K562 (cell line): ENCODE data around the gene SCAPER. TPM values are rescaled to one million over a fixed set of nuclear protein-coding genes. Genes with fewer than 3 reads are reported as not detected.

Source experiments
- ATAC-seq: fragments of 200-7000 bp; cut with Tn5 transposase; 3 replicates; pipeline ENCODE4 v1.9.1; 2020; ENCODE audit warnings: moderate library complexity
- BruUV-seq: library from RNA; stranded (reverse); fragments of 400-500 nt; replicated peaks from 2 replicates; lab custom pipeline; 2021; lab: Mats Ljungman, UMichigan
- CTCF ChIA-PET: fragments of 300-600 bp; formaldehyde crosslinking; extraction: SDS; loops from one replicate; lab custom pipeline; 2021; ENCODE audit warnings: low intra/inter-chr PET ratio; lab: Yijun Ruan, JAX
- POLR2A ChIA-PET: fragments of 300-600, 350-650 bp; sonication (Branson Sonifier 250); formaldehyde crosslinking; extraction: SDS; loops from one replicate; lab custom pipeline; 2021; ENCODE audit warnings: antibody characterized with exemption, inconsistent platforms; lab: Yijun Ruan, JAX
- DNase-seq, 4 experiments: peaks; one replicate each; pipeline versions ENCODE4 v3.0.0 to v3.0.0-alpha.2; 2011 to 2018; ENCODE audit warnings: low spot score in 3 of 4, mixed read lengths in 3 of 4; ENCODE audit errors: extremely low read depth in 1 of 4
- FAIRE-seq: peaks from 2 replicates; lab custom pipeline; 2011; peaks lifted over from hg19 to GRCh38; lab: Jason Lieb, UNC
- H2AFZ ChIP-seq: 2 replicates; pipeline ENCODE4 v1.6.0; 2011; ENCODE audit warnings: low read depth, low read length, control low read depth, inconsistent platforms
- H3K27ac ChIP-seq: fragments of 200-600 bp; 3 replicates; pipeline ENCODE4 v1.8.0; 2011; ENCODE audit warnings: low read depth, mild to moderate bottlenecking, control low read depth, inconsistent platforms, low read length, moderate library complexity, mixed read lengths; ENCODE audit errors: extremely low read depth
- H3K27me3 ChIP-seq, 2 experiments: fragments of 300-600 bp in 1 of 2; 2 replicates in 1 of 2; 3 replicates in 1 of 2; pipeline versions ENCODE4 v1.6.0 to v1.8.0; 2011; ENCODE audit warnings: inconsistent platforms in 2 of 2, low read length in 2 of 2, mild to moderate bottlenecking in 1 of 2, mixed read lengths in 1 of 2, moderate library complexity in 1 of 2; ENCODE audit not compliant: control insufficient read depth in 2 of 2, insufficient read depth in 2 of 2
- H3K36me3 ChIP-seq: fragments of 300-600 bp; 3 replicates; pipeline ENCODE4 v1.8.0; 2011; ENCODE audit warnings: mild to moderate bottlenecking, low read length, inconsistent platforms; ENCODE audit not compliant: control insufficient read depth, insufficient read depth
- H3K4me1 ChIP-seq, 2 experiments: fragments of 200-600 bp in 1 of 2; replicated peaks in 1 of 2; 2 replicates in 1 of 2; 3 replicates in 1 of 2; pipeline versions ENCODE4 v1.5.1 to v1.8.0; 2011; ENCODE audit warnings: inconsistent platforms in 2 of 2, low read length in 2 of 2, mild to moderate bottlenecking in 1 of 2, mixed read lengths in 1 of 2, moderate library complexity in 1 of 2; ENCODE audit not compliant: control insufficient read depth in 2 of 2, insufficient read depth in 2 of 2
- H3K4me2 ChIP-seq: 2 replicates; pipeline ENCODE4 v1.6.1; 2011; ENCODE audit warnings: low read length, control low read depth, inconsistent platforms, mixed read lengths; ENCODE audit not compliant: insufficient read depth
- H3K4me3 ChIP-seq: fragments of 200-600 bp; sonication (generic), shearing (Covaris generic); 2 replicates; pipeline ENCODE4 v1.5.1; 2016; ENCODE audit warnings: control low read depth, inconsistent platforms
- H3K79me2 ChIP-seq: fragments of 200-600 bp; 3 replicates; pipeline ENCODE4 v1.8.0; 2011; ENCODE audit warnings: low read length, inconsistent platforms; ENCODE audit not compliant: control insufficient read depth, insufficient read depth
- H3K9ac ChIP-seq, 2 experiments: 2 replicates each; pipeline versions ENCODE4 v1.6.0 to v1.6.1; 2011; ENCODE audit warnings: low read depth in 2 of 2, low read length in 2 of 2, control low read depth in 1 of 2, inconsistent platforms in 1 of 2, mild to moderate bottlenecking in 1 of 2, mixed read lengths in 1 of 2; ENCODE audit not compliant: insufficient read depth in 1 of 2
- H3K9me1 ChIP-seq: one replicate; pipeline ENCODE4 v1.6.0; 2011; ENCODE audit warnings: inconsistent platforms, mild to moderate bottlenecking, low read length, moderate library complexity; ENCODE audit not compliant: control insufficient read depth, insufficient read depth
- H3K9me3 ChIP-seq: replicated peaks from 2 replicates; pipeline ENCODE4 v1.5.1; 2011; ENCODE audit warnings: low read depth, low read length, inconsistent platforms; ENCODE audit not compliant: control insufficient read depth, insufficient read depth
- H4K20me1 ChIP-seq: replicated peaks from 2 replicates; pipeline ENCODE4 v1.6.1; 2011; ENCODE audit warnings: low read length, inconsistent platforms, mixed read lengths; ENCODE audit not compliant: control insufficient read depth, insufficient read depth
- CREB3L1 ChIP-seq: fragments of 450-650 bp; IDR thresholded peaks from 2 replicates; pipeline ENCODE4 v1.6.1; 2014; ENCODE audit warnings: low read depth, mild to moderate bottlenecking, moderate library complexity, borderline replicate concordance
- CSDE1 ChIP-seq, 2 experiments: fragments of 450-650 bp; IDR thresholded peaks; 2 replicates each; pipeline ENCODE4 v1.6.1; 2016; ENCODE audit warnings: mild to moderate bottlenecking in 1 of 2
- IFI16 ChIP-seq: fragments of 250-450 bp; sonication (Bioruptor Pico); IDR thresholded peaks from 2 replicates; pipeline ENCODE4 v2.1.2; 2022; ENCODE audit warnings: mild to moderate bottlenecking, inconsistent platforms
- RBM14 ChIP-seq: fragments of 200-400 bp; formaldehyde crosslinking; IDR thresholded peaks from 2 replicates; pipeline ENCODE4 v1.6.1; 2018; ENCODE audit warnings: low read depth, mild to moderate bottlenecking, low read length, moderate library complexity, borderline replicate concordance; ENCODE audit not compliant: insufficient read depth
- SIN3A ChIP-seq, 2 experiments: fragments of 150-350 bp in 1 of 2; IDR thresholded peaks; 2 replicates each; pipeline ENCODE4 v1.6.1; 2011 to 2016; ENCODE audit warnings: borderline replicate concordance in 2 of 2, low read depth in 2 of 2, low read length in 2 of 2, mild to moderate bottlenecking in 2 of 2, moderate library complexity in 2 of 2; ENCODE audit not compliant: control insufficient read depth in 1 of 2
- THRB ChIP-seq: fragments of 450-650 bp; formaldehyde crosslinking; conservative IDR thresholded peaks from 2 replicates; pipeline ENCODE4 v1.4.0; 2022; ENCODE audit warnings: mild to moderate bottlenecking, missing genetic modification characterization
- ZBED1 ChIP-seq: IDR thresholded peaks from 2 replicates; pipeline ENCODE4 v1.6.1; 2014
- ZNF699 ChIP-seq: fragments of 250-450 bp; sonication (Bioruptor Pico); IDR thresholded peaks from 2 replicates; pipeline ENCODE4 v1.8.0; 2021; ENCODE audit warnings: mild to moderate bottlenecking, moderate library complexity; ENCODE audit not compliant: insufficient replicate concordance
- WGBS: fragments of 100-300 bp; shearing (Covaris generic); methylation state at CpG from one replicate; pipeline ENCODE4 v1.1.6; 2016; ENCODE audit warnings: low coverage, mixed read lengths; ENCODE audit not compliant: insufficient coverage; ENCODE audit errors: missing lambda C conversion rate; 5-methylcytosine and 5-hydroxymethylcytosine counted together
- in situ Hi-C: fragments of 300-500 bp; cut with MboI; formaldehyde crosslinking; loops from 4 replicates; pipeline ENCODE4 v1.15.0; 2018; ENCODE audit warnings: inconsistent platforms, mixed read lengths
- intact Hi-C: fragments of 100-400 bp; cut with micrococcal nuclease; formaldehyde crosslinking; loops from 2 replicates; pipeline ENCODE4 v1.14.2; 2022
- polyA plus RNA-seq, 8 experiments: library from polyadenylated mRNA; depleted of rRNA in 4 of 8; stranded (reverse) in 5 of 8; unstranded in 3 of 8; fragments of >200 nt; fragmentation: Nextera tagmentation in 2 of 8; fragmentation: Illumina TruSeq in 1 of 8; extraction: Ambion mirVana in 2 of 8; extraction: Trizol in 1 of 8; gene quantifications; 2 replicates each; pipeline versions ENCODE4 v1.2.1 to v1.2.3, GENCODE V29; 2011 to 2014; ENCODE audit warnings: inconsistent platforms in 1 of 8, missing spikeins in 1 of 8
- total RNA-seq, 7 experiments: library from RNA; depleted of rRNA in 6 of 7; stranded (reverse); fragments of >200 nt in 6 of 7; fragmentation: Illumina TruSeq in 2 of 7; extraction: Trizol in 2 of 7; gene quantifications; 2 replicates each; pipeline versions ENCODE4 v1.2.1 to v1.2.3, GENCODE V29; 2011 to 2021; ENCODE audit warnings: low replicate concordance in 1 of 7

SCAPER gene
- total and polyA plus RNA-seq, 9 of the 15 experiments (the other 6 are each of a cell fraction or from before 2014, with no cell fraction given): 1.3 to 5.7 (median 3.2) TPM

- no peaks in the 10 kb centered on the region; the same call in 1 of the 2 replicates for H3K9me3 ChIP-seq
- H3K9me1 ChIP-seq: no peaks in the 10 kb centered on the region
- peaks cover 0 to 14% of the 10 kb centered on the region in 2 experiments; a peak in 1 of 5 replicates for H3K4me1 ChIP-seq
- DNase-seq (no peak), FAIRE-seq (no peak), ATAC-seq (0 out of 3 replicates have a peak, but pooled peaks have one; percentile 23)
- no peak overlapping the region for H3K4me3 ChIP-seq
- no peak overlapping the region for H3K9ac ChIP-seq
- no peak for TF ChIP-seq CSDE1 (IDR thresholded peaks at IDR 0.05)
- no peak for TF ChIP-seq IFI16 (CRISPR knock-in tag)
- TF ChIP-seq RBM14: no peak
- TF ChIP-seq ZBED1: no peak
- no peak for TF ChIP-seq CREB3L1
- TF ChIP-seq SIN3A (IDR thresholded peaks at IDR 0.05; ENCODE audit: borderline replicate concordance in 2 of 2, control insufficient read depth in 1 of 2, low read depth in 2 of 2, low read length in 2 of 2): no peak
- no peak for TF ChIP-seq THRB (CRISPR knock-in tag)
- no peak for TF ChIP-seq ZNF699
- no peak overlapping the region for H2AFZ ChIP-seq
- no peak overlapping the region for H3K27ac ChIP-seq
- ChIA-PET CTCF (no interaction called here), POLR2A (interaction anchor here (0.7 to 2.6 kb wide), 3 partner anchors 9 to 170 kb away, joined by 3 to 18 read pairs (median 10); partner anchors contain the start of gene ISL2)
- intact Hi-C loops: no loop called here
- H3K27me3 ChIP-seq: no peaks in the 10 kb centered on the region
- 0 out of 3 replicates have a peak, but pooled peaks cover 4% of the 10 kb centered on the region for H3K79me2 ChIP-seq
- peaks cover 38% of the 10 kb centered on the region; the same call in 2 of the 3 replicates for H3K36me3 ChIP-seq
- H3K4me2 ChIP-seq: no peak overlapping the region
- in situ Hi-C loops: no loop called here
- WGBS: 57% methylated on average over 5 of the region's 7 CpGs
- BruUV-seq: no TSS peak
- no peaks in the 10 kb centered on the region for H4K20me1 ChIP-seq
These were observed 559.6 kb downstream of the SCAPER start for GRCh38 chr15:76345583-76345879.
